ENCODE results near the gene CORIN.

- no peak for TF ChIP-seq CTCF (IDR thresholded peaks at IDR 0.05)
- no peak for TF ChIP-seq POLR2A (IDR thresholded peaks at IDR 0.05)
Measured at GRCh38 chr4:47817275-47817674, 20.6 kb downstream of the CORIN start.
